ENCODE data around the gene DNAH17. TPM values are rescaled to one million over a fixed set of nuclear protein-coding genes. Genes with fewer than 3 reads are reported as not detected.

The DNAH17 gene
- total and polyA plus RNA-seq, 2 experiments from 2014 or later: 1.7 TPM; not detected in 1

DNA sequence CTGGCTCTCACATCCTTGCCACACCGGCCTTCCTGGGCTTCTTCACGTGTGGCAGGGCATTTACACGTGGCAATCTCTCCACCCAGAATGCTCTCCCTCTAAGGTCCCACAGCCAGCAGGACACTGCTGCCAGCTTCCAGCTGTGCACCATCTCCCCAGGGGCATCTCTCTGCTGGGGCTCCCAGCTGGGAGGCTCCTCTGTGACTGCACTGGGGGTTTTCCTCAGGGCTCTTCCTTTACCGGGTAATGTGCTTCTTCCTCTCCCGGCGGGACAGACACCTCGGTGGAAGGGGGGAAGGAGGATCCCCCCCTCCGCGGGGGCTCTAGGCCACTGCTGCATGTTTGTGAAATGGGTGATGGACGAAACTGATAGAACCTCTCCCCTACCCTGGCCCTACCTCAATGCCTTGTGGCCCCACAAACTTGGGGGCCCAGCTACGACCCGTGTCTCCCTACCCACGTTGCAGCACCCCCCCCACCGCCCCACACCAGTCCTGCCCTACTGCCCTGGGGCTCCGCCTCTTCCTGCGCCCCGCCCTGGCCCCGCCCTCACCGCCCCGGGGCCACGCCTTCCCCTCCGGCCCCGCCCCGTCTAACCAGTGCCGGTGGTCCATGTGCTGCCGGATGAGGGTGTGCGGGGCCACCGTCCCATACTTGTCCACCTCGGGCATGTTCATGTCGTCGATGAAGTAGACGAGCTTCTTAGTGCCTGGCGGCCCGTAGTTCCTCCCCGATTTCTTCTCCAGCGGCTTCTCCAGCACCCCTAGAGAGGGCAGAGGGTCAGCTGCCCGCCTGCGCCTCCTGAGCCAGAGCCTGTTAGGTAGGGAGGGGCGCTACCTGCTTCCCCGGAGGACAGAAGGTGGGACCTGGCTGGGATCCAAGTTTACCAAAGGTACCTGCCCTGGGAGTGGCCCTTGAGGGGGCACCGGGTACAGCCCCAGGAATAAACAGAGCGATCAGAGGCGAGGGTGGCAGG, 92.6 kb downstream of the DNAH17 start:
- Histone ChIP-seq H3K36me3 (no peaks in the 10 kb centered on the region), H3K27me3 (peaks cover 16% of the 10 kb centered on the region), H3K4me1 (ENCODE audit: low read depth) (no peaks in the 10 kb centered on the region), H3K9me3 (ENCODE audit: low read depth) (no peaks in the 10 kb centered on the region), H3K27ac (no peak overlapping the region), H3K4me3 (peak overlapping the region; percentile 15)
- peak; percentile 32 to 53 for DNase-seq (ENCODE audit: low read depth in 1 of 2, low spot score in 1 of 2)
- TF ChIP-seq, protein P1, sequence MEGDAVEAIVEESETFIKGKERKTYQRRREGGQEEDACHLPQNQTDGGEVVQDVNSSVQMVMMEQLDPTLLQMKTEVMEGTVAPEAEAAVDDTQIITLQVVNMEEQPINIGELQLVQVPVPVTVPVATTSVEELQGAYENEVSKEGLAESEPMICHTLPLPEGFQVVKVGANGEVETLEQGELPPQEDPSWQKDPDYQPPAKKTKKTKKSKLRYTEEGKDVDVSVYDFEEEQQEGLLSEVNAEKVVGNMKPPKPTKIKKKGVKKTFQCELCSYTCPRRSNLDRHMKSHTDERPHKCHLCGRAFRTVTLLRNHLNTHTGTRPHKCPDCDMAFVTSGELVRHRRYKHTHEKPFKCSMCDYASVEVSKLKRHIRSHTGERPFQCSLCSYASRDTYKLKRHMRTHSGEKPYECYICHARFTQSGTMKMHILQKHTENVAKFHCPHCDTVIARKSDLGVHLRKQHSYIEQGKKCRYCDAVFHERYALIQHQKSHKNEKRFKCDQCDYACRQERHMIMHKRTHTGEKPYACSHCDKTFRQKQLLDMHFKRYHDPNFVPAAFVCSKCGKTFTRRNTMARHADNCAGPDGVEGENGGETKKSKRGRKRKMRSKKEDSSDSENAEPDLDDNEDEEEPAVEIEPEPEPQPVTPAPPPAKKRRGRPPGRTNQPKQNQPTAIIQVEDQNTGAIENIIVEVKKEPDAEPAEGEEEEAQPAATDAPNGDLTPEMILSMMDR (IDR thresholded peaks at IDR 0.05; ENCODE audit: low read depth, low read length): no peak

DNA sequence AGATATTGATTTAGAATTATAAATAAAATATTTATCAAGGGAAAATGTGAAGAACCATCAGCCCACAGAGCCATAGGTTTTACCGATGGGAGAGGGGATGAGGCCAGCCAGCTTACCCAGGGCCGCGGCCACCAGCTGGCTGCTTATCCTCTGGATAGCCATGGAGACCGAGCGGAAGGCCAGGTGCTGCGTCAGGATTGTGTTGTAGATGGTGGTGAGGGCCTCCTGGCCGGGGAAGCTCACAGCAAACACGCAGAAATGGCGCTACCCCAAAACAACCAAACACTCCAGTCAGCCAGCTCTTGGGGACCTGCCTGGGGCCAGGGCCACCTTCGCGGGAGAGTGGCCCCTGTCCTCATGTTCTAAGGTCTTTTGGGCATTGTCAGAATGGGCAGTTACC, 97.8 kb downstream of the DNAH17 start:
- H3K27ac ChIP-seq: no peak overlapping the region
- TF ChIP-seq, protein P1 (IDR thresholded peaks at IDR 0.05; ENCODE audit: low read depth, low read length): no peak
- no peak for DNase-seq (ENCODE audit: low read depth in 1 of 2, low spot score in 1 of 2)
- H3K4me1 ChIP-seq (ENCODE audit: low read depth): no peaks in the 10 kb centered on the region
- H3K27me3 ChIP-seq: peaks cover 2% of the 10 kb centered on the region
- no peak overlapping the region for H3K4me3 ChIP-seq
- no peaks in the 10 kb centered on the region for H3K9me3 ChIP-seq (ENCODE audit: low read depth)
- H3K36me3 ChIP-seq: no peaks in the 10 kb centered on the region

DNA sequence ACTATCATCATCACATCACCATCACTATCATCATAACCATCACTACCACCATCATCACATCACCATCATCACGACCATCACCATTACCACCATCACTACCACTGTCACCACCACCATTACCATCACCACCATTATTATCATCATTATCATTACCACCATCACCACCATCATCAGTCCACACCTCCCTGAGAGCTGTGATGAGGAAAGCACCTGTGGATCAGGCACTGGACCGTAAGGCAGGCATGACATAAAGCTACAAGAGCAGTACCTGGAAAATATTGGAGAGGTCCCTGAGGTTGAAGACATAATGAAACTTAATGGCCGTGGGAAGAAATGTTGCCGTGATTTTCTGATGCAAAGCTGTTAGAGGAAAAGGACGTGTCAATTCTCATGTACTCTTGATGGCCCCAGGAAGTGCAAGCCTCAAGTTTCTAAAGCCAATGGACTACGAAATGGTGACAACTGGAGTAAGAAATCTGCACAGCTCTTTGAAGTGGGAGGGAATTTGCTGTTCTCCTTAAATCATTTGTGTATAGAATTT, 98.4 kb downstream of the DNAH17 start:
- TF ChIP-seq, protein P1 (IDR thresholded peaks at IDR 0.05; ENCODE audit: low read depth, low read length): no peak
- Histone ChIP-seq H3K27me3 (no peaks in the 10 kb centered on the region), H3K9me3 (ENCODE audit: low read depth) (no peaks in the 10 kb centered on the region), H3K27ac (no peak overlapping the region), H3K36me3 (no peaks in the 10 kb centered on the region), H3K4me3 (no peak overlapping the region), H3K4me1 (ENCODE audit: low read depth) (no peaks in the 10 kb centered on the region)
- no peak for DNase-seq (ENCODE audit: low read depth in 1 of 2, low spot score in 1 of 2)

DNA sequence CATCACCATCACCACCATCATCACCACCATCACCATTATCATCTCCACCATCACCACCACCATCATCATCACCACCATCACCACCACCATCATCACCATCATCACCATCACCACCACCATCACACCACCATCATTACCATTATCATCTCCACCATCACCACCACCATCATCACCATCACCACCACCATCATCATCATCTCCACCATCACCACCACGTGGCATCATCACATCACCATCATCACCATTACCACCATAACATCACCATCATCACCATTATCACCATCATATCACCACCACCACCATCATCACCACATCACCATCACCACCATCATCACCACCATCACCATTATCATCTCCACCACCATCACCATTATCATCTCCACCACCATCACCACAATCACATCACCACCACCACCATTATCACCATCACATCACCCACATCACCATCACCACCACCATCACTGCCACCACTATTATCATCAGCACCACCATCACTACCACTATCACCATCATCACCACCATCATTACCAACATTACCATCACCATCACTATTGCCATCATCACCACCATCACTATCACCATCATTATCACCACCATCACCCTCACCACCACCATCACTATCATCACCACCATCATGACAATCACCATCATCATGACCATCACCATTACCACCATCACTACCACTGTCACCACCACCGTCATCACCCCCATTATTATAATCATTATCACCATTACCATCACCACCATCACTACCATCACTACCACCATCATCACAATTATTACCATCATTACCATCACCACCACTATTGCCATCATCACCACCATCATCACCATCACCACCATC, 99.1 kb downstream of the DNAH17 start:
- Histone ChIP-seq H3K27me3 (no peaks in the 10 kb centered on the region), H3K4me1 (ENCODE audit: low read depth) (no peaks in the 10 kb centered on the region), H3K27ac (no peak overlapping the region), H3K36me3 (no peaks in the 10 kb centered on the region), H3K4me3 (no peak overlapping the region), H3K9me3 (ENCODE audit: low read depth) (no peaks in the 10 kb centered on the region)
- TF ChIP-seq, protein P1 (IDR thresholded peaks at IDR 0.05; ENCODE audit: low read depth, low read length): no peak
- no peak for DNase-seq (ENCODE audit: low read depth in 1 of 2, low spot score in 1 of 2)

DNA sequence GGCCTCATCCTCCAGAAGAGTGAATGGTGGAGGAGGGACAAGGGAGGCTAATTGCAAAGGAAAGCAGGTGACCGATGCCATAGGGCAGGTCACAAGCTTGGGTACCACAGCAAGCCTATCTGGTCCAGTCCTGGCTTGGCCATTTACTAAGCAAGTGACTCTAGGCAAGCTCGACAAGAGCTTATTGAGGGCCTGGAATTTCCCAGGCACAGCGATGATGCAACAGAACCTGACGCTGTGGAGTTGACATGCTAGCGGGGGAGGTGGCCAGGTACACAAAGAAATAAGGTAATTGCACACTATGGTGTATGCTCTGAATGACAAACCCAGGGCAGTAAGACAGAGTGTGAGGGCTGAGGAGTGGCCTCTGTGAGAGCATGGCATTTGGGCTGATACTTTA, 100.2 kb downstream of the DNAH17 start:
- TF ChIP-seq, protein P1 (IDR thresholded peaks at IDR 0.05; ENCODE audit: low read depth, low read length): no peak
- Histone ChIP-seq H3K4me3 (no peak overlapping the region), H3K4me1 (ENCODE audit: low read depth) (no peaks in the 10 kb centered on the region)

More for the DNA sequence above, 100.2 kb downstream of the DNAH17 start:
- Histone ChIP-seq H3K36me3 (no peaks in the 10 kb centered on the region), H3K27ac (no peak overlapping the region), H3K9me3 (ENCODE audit: low read depth) (no peaks in the 10 kb centered on the region), H3K27me3 (no peaks in the 10 kb centered on the region)
- DNase-seq (ENCODE audit: low read depth in 1 of 2, low spot score in 1 of 2): no peak

All from cardiac muscle cell (in vitro differentiated cells and primary cell).